DOHH2 (cell line): Measurements from ENCODE around the gene USP6.

Source experiments
- H3F3A ChIP-seq: fragments of 200-600 bp; sonication (generic), shearing (Covaris generic); 2 replicates; pipeline ENCODE4 v1.6.0; 2016; ENCODE audit warnings: antibody characterized with exemption, mild to moderate bottlenecking; ENCODE audit not compliant: control insufficient read depth, insufficient read depth
- H3K27ac ChIP-seq: fragments of 200-600 bp; sonication (generic); 2 replicates; pipeline ENCODE4 v1.5.1; 2014; ENCODE audit warnings: low read depth, mild to moderate bottlenecking, low read length, moderate library complexity
- H3K27me3 ChIP-seq: fragments of 200-600 bp; sonication (generic); 2 replicates; pipeline ENCODE4 v1.6.1; 2014; ENCODE audit warnings: mild to moderate bottlenecking, low read length, mixed read lengths; ENCODE audit not compliant: control insufficient read depth
- H3K36me3 ChIP-seq: fragments of 200-600 bp; sonication (generic); 2 replicates; pipeline ENCODE4 v1.6.1; 2014; ENCODE audit warnings: mild to moderate bottlenecking, low read length, moderate library complexity, mixed read lengths; ENCODE audit not compliant: control insufficient read depth
- H3K4me1 ChIP-seq: fragments of 200-600 bp; sonication (generic); 2 replicates; pipeline ENCODE4 v1.6.1; 2014; ENCODE audit warnings: mild to moderate bottlenecking, low read length, mixed read lengths; ENCODE audit not compliant: control insufficient read depth
- H3K4me2 ChIP-seq: fragments of 200-600 bp; sonication (generic); 2 replicates; pipeline ENCODE4 v1.6.0; 2014; ENCODE audit warnings: mild to moderate bottlenecking, low read length, moderate library complexity
- H3K4me3 ChIP-seq: fragments of 200-600 bp; sonication (generic); 2 replicates; pipeline ENCODE4 v1.5.1; 2014; ENCODE audit warnings: mild to moderate bottlenecking, low read length, mixed read lengths
- H3K79me2 ChIP-seq: fragments of 200-600 bp; sonication (generic); 2 replicates; pipeline ENCODE4 v1.6.1; 2014; ENCODE audit warnings: mild to moderate bottlenecking, low read length, mixed read lengths; ENCODE audit not compliant: control insufficient read depth
- H3K9me2 ChIP-seq: fragments of 200-600 bp; sonication (generic); replicated peaks from 2 replicates; pipeline ENCODE4 v1.6.1; 2014; ENCODE audit warnings: mild to moderate bottlenecking, low read length, mixed read lengths; ENCODE audit not compliant: control insufficient read depth
- H3K9me3 ChIP-seq: fragments of 200-600 bp; sonication (generic); 2 replicates; pipeline ENCODE4 v1.6.1; 2014; ENCODE audit warnings: antibody characterized with exemption, low read length, mixed read lengths; ENCODE audit not compliant: control insufficient read depth, insufficient read depth
- H4K20me1 ChIP-seq: fragments of 200-600 bp; sonication (generic); 2 replicates; pipeline ENCODE4 v1.6.0; 2014; ENCODE audit warnings: low read depth, mild to moderate bottlenecking, antibody characterized with exemption, low read length, moderate library complexity; ENCODE audit not compliant: control insufficient read depth, insufficient read depth
- CTCF ChIP-seq: fragments of 200-600 bp; sonication (generic); IDR thresholded peaks from one replicate; pipeline ENCODE4 v1.5.1; 2014; ENCODE audit warnings: antibody characterized with exemption, mild to moderate bottlenecking, low read depth, low read length; ENCODE audit not compliant: poor library complexity, severe bottlenecking
- EZH2phosphoT487 ChIP-seq: fragments of 200-600 bp; sonication (generic); IDR thresholded peaks from 2 replicates; pipeline ENCODE4 v1.6.1; 2017; ENCODE audit warnings: borderline replicate concordance, mild to moderate bottlenecking, antibody characterized with exemption, low read length, moderate library complexity, mixed read lengths

The USP6 gene

GRCh38 chr17:5099271-5099670, 16.6 kb upstream of the USP6 start:
- TF ChIP-seq EZH2phosphoT487 (no peak), CTCF (no peak)
- H3K27ac ChIP-seq, result no peak overlapping the region
- peaks cover 14% of the 10 kb centered on the region for H3F3A ChIP-seq
- no peaks in the 10 kb centered on the region for H3K79me2 ChIP-seq
- H3K4me2 ChIP-seq, result no peak overlapping the region
- no peaks in the 10 kb centered on the region for H3K27me3 ChIP-seq
- peaks cover 14% of the 10 kb centered on the region; the same call in 1 of the 2 replicates for H3K9me3 ChIP-seq
- no peak overlapping the region for H3K4me3 ChIP-seq
- no peaks in the 10 kb centered on the region for H3K9me2 ChIP-seq
- H4K20me1 ChIP-seq, result no peaks in the 10 kb centered on the region
- no peaks in the 10 kb centered on the region for H3K4me1 ChIP-seq
- peaks cover 8% of the 10 kb centered on the region for H3K36me3 ChIP-seq

GRCh38 chr17:5100832-5101231, 15.0 kb upstream of the USP6 start:
- H3K79me2 ChIP-seq, result peaks cover 5% of the 10 kb centered on the region
- peaks cover 18% of the 10 kb centered on the region for H3K36me3 ChIP-seq
- no peaks in the 10 kb centered on the region for H4K20me1 ChIP-seq
- H3K4me2 ChIP-seq, result no peak overlapping the region
- TF ChIP-seq CTCF (no peak), EZH2phosphoT487 (no peak)
- no peak overlapping the region for H3K27ac ChIP-seq
- peaks cover 14% of the 10 kb centered on the region for H3F3A ChIP-seq
- 0 out of 2 replicates have a peak, but pooled peaks cover 2% of the 10 kb centered on the region for H3K9me3 ChIP-seq
- H3K27me3 ChIP-seq, result no peaks in the 10 kb centered on the region
- H3K9me2 ChIP-seq, result no peaks in the 10 kb centered on the region
- no peak overlapping the region for H3K4me3 ChIP-seq
- no peaks in the 10 kb centered on the region for H3K4me1 ChIP-seq

- no peak for TF ChIP-seq CTCF
- TF ChIP-seq EZH2phosphoT487, result no peak
- peak overlapping the region; percentile 74 for H3K27ac ChIP-seq
- H3K9me3 ChIP-seq, result peaks cover 3% of the 10 kb centered on the region; the same call in 1 of the 2 replicates
- H3K79me2 ChIP-seq, result peaks cover 64% of the 10 kb centered on the region
- H3K4me3 ChIP-seq, result peak overlapping the region; percentile 95
- H3K4me2 ChIP-seq, result peak overlapping the region; percentile 71
- H3K4me1 ChIP-seq, result peaks cover 28% of the 10 kb centered on the region
- H3K9me2 ChIP-seq, result no peaks in the 10 kb centered on the region
- H3K36me3 ChIP-seq, result peaks cover 68% of the 10 kb centered on the region
- H4K20me1 ChIP-seq, result no peaks in the 10 kb centered on the region; the same call in 1 of the 2 replicates
- H3K27me3 ChIP-seq, result no peaks in the 10 kb centered on the region
- H3F3A ChIP-seq, result peaks cover 18% of the 10 kb centered on the region
These were observed 5.0 kb upstream of the USP6 start for GRCh38 chr17:5110816-5111215.
